ENCODE measurements around the gene STK17A.

Gene STK17A

GRCh38 chr7:43554423-43554822 lies 28.5 kb upstream of the STK17A start:
- H3K4me3 ChIP-seq (ENCODE audit: low read depth, low read length) = no peak overlapping the region
- TF ChIP-seq CTCF (IDR thresholded peaks at IDR 0.05; ENCODE audit: low read depth, low read length) = no peak

- no peak for TF ChIP-seq CTCF (IDR thresholded peaks at IDR 0.05; ENCODE audit: low read depth, low read length)
- no peak overlapping the region for H3K4me3 ChIP-seq (ENCODE audit: low read depth, low read length)
Observed at GRCh38 chr7:43557831-43558495, 24.9 kb upstream of the STK17A start.

- no peak overlapping the region for H3K4me3 ChIP-seq (ENCODE audit: low read depth, low read length)
- no peak for TF ChIP-seq CTCF (IDR thresholded peaks at IDR 0.05; ENCODE audit: low read depth, low read length)
Observed at GRCh38 chr7:43559171-43559945, 23.6 kb upstream of the STK17A start.

- no peak overlapping the region for H3K4me3 ChIP-seq (ENCODE audit: low read depth, low read length)
- TF ChIP-seq CTCF (IDR thresholded peaks at IDR 0.05; ENCODE audit: low read depth, low read length) = no peak
Observed at GRCh38 chr7:43559946-43560335, 23.0 kb upstream of the STK17A start.

- H3K4me3 ChIP-seq (ENCODE audit: low read depth, low read length) = no peak overlapping the region
- TF ChIP-seq CTCF (IDR thresholded peaks at IDR 0.05; ENCODE audit: low read depth, low read length) = no peak
Observed at GRCh38 chr7:43560742-43561330, 22.1 kb upstream of the STK17A start.

- no peak overlapping the region for H3K4me3 ChIP-seq (ENCODE audit: low read depth, low read length)
- TF ChIP-seq CTCF (IDR thresholded peaks at IDR 0.05; ENCODE audit: low read depth, low read length) = no peak
Observed at GRCh38 chr7:43562383-43562782, 20.5 kb upstream of the STK17A start.

GRCh38 chr7:43565786-43566185 lies 17.1 kb upstream of the STK17A start:
- TF ChIP-seq CTCF (IDR thresholded peaks at IDR 0.05; ENCODE audit: low read depth, low read length) = no peak

More at GRCh38 chr7:43565786-43566185, 17.1 kb upstream of the STK17A start:
- H3K4me3 ChIP-seq (ENCODE audit: low read depth, low read length) = no peak overlapping the region

Measured in WI38 (cell line).